HG03457 (cell line): ENCODE results near the gene PRKG1.
"Not testable (repeated sequence)": the region's sequence is repeated elsewhere in the genome, so short reads cannot be mapped to it uniquely, and the experiment has no call there.

Experiments used
- ATAC-seq: cut with Tn5 transposase; IDR thresholded peaks from one replicate; pipeline ENCODE4 v1.9.1; 2021; ENCODE audit warnings: moderate number of reproducible peaks; ENCODE audit not compliant: unreplicated experiment

The PRKG1 gene

DNA sequence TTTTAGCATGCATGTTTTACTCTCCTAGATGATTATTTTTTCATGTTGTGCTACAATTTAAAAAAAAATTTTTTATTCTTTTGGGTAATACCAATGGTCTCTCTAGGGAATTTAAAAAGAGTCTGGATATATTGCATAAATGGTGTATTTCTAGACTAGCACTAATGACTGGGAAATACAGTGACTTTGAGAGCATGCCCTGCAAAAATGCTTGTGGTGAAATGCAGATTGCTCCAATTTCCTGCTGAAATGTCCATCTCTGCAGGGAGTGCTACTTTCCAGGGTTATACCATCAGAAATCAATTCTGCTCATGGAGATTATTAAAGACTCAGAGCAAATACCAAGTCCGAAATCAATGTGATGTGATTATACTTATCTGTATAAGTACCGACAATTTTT, 186.1 kb downstream of the PRKG1 start:
- no peak for ATAC-seq

DNA sequence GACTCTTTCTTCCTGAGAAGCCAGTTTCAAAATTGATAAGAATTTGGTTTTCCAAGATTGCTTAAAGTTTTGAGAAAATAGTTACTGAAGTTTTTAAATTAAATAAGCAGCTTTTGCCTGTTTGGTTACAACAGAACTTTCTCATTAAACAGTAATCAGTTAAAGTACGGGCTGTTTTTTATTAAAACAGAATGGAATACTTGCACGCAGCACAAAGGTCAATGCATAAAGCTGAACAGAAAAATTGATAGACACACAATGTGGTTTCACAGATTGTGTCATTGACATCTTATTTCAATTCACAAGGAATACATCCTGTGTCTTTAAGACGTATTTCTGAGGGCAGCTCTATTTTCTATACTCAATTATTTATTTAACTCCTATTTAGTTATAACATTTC, 192.2 kb downstream of the PRKG1 start:
- no peak for ATAC-seq

DNA sequence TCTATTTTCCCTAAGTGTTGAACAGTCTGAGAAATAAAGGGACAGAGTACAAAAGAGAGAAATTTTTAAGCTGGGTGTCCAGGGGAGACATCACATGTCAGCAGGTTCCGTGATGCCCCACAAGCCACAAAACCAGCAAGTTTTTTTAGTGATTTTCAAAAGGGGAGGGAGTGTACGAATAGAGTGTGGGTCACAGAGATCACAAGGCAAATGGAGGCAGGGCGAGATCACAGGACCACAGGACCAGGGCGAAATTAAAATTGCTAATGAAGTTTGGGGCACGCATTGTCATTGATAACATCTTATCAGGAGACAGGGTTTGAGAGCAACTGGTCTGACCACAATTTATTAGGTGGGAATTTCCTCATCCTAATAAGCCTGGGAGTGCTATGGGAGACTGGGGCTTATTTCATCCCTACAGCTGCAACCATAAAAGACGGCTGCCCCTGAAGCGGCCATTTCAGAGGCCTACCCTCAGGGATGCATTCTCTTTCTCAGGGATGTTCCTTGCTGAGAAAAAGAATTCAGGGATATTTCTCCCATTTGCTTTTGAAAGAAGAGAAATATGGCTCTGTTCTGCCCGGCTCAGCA, 193.8 kb downstream of the PRKG1 start:
- ATAC-seq = not testable (repeated sequence)

- ATAC-seq = no peak
These were observed 195.5 kb downstream of the PRKG1 start for GRCh38 chr10:51269821-51270220.

GRCh38 chr10:51270936-51271530, 196.7 kb downstream of the PRKG1 start:
- ATAC-seq = no peak

- not testable (repeated sequence) for ATAC-seq
These were observed 197.8 kb downstream of the PRKG1 start for GRCh38 chr10:51272099-51272498.

GRCh38 chr10:51272555-51272954, 198.3 kb downstream of the PRKG1 start:
- no peak for ATAC-seq

DNA sequence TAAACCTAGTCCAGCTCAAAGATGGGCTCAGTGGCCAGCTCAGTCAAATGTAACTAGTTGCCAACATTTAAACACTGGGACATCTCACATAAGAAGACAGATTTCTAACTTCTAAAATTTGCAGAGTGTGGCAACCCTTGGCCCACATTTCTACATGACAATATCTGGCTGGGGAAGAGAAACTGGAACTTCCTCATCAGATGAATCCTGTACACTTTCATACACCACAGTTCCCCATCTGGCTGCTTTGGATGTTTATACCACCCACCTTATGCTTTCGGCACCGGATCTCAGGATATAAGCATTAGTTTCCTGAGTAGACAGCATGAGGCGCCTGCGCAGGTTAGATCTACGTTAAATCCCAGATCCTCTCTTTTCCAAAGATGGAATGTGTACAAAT, 199.3 kb downstream of the PRKG1 start:
- no peak for ATAC-seq

DNA sequence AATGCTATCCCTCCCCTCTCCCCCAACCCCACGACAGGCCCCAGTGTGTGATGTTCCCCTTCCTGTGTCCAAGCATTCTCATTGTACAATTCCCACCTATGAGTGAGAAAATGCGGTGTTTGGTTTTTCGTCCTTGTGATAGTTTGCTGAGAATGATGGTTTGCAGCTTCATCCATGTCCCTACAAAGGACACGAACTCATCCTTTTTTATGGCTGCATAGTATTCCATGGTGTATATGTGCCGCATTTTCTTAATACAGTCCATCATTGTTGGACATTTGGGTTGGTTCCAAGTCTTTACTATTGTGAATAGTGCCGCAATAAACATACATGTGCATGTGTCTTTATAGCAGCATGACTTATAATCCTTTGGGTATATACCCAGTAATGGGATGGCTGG, 201.8 kb downstream of the PRKG1 start:
- not testable (repeated sequence) for ATAC-seq

DNA sequence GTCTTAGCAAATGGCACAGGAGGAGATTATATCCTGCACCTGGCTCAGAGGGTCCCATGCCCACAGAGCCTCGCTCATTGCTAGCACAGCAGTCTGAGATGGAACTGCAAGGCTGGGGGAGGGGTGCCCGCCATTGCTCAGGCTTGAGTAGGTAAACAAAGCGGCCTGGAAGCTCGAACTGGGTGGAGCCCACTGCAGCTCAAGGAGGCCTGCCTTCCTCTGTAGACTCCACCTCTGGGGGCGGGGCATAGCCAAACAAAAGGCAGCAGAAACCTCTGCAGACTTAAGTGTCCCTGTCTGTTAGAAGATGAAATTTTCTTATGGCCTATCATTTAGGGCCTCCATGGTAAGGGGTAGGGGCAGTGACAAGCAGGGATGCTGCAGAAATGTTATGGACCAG, 207.1 kb downstream of the PRKG1 start:
- ATAC-seq = not testable (repeated sequence)

DNA sequence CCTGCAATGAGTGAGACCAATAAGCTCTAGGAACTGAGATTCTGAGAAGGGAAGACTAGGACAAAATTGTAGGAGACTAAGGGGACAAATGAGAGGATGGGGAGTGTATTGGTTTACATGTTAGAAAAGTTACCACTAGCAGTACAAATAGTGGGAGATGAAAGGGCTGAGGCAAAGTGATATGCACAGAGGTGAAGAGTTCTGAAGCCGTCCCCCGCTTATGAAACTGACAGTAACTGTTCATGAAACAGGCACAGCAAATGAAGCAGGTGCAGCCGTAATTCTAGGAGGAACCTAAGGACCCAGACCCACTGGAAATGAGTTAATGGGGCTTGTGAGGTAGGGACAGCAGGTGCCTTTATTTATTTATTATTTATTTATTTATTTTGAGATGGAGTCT, 211.3 kb downstream of the PRKG1 start:
- no peak for ATAC-seq

GRCh38 chr10:51288511-51288910, 214.2 kb downstream of the PRKG1 start:
- no peak for ATAC-seq

- no peak for ATAC-seq
These were observed 215.2 kb downstream of the PRKG1 start for GRCh38 chr10:51289519-51289918.

- no peak for ATAC-seq
These were observed 217.7 kb downstream of the PRKG1 start for GRCh38 chr10:51291961-51292360.

DNA sequence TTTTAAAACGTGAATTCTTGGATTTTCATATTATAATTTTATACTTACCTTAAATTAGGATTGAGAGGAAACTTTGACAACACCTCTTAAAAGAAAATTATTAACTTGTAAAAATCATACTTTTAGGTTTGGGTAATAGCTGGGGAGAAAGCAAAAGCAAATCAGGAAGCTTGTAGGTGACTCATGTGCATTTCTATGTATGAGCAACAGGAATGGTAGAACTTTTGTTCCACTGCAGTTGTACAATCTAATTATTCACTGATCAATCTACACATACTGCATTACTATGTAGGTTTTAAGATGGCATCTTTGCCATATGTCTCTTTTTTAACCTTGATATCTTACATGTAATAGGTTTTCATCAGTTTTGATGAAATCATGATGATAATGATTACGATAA, 223.2 kb downstream of the PRKG1 start:
- no peak for ATAC-seq

GRCh38 chr10:51300617-51301304, 226.5 kb downstream of the PRKG1 start:
- ATAC-seq = no peak

- ATAC-seq = no peak
These were observed 227.4 kb downstream of the PRKG1 start for GRCh38 chr10:51301644-51302043.

DNA sequence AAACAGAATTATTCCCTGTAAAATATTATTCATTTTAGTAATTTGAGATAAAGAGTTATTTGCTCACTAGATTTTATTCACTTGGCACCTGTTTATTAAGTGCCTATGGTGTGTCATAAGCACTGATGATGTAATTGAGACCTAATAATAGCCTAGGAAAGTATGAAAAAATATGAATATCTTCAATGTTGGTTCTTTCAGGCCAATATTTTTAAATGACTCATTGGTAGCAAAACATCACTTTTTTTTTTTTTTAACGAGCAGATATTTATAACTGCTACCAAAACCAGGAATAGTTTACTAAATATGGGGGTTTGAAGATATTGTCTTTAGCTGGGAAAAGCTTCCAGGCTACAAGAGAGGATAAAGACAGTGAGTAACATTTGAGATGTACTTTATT, 228.0 kb downstream of the PRKG1 start:
- no peak for ATAC-seq

- ATAC-seq = no peak
These were observed 233.8 kb downstream of the PRKG1 start for GRCh38 chr10:51308116-51308515.

DNA sequence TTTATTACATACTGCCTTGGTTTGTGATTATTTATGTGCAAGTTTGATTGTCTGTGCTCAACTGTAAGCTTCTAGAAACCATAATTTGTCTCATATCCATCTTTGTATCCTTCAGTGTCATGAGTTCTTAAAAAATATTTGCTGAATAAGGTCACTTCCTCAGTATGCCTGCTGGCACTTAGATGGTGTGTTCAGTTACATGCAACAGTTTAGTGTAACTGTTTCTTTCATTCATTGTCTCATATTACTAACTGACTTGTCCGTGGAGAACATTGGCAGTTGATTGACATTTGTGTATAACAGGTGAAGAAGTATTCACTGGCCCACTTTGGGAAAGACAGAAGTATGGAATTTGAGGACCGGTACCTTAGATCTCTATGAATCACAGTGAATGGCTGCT, 236.9 kb downstream of the PRKG1 start:
- no peak for ATAC-seq

DNA sequence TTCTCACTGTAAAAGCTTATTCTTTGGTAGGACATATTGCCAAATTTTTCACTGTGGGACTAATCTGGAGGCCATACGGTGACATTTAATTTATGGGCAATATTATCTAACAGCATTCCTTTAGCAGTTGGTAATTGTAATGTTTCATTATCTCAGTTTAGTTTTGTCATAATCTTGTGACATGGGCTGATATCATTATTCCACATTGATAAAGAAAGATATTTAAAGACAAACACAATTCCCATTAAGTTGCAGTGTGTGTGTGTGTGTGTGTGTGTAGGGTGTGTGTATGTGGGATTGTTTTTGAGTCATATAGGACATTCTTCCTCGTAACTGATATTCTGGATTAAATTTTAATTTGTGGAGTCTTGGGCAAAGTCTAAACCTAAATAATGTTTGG, 238.5 kb downstream of the PRKG1 start:
- ATAC-seq = no peak

DNA sequence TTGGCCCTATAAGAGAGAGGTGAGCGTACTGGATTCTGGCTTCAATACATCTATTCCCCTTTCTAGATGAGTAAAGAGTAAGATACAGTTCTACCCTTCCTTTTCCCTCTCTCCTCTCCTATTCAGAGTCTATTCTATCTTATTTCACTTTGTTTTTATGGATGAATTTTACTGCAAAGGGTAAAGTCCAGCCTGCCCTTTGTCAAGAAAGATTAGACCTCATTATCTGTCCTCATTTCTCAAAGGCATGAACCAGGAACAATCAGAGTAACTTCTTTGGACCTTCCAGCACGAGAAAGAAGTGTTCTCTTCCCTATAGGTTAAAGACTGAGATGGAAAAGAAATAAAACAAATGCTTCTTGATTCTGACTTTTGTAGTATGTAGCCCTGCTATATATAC, 239.0 kb downstream of the PRKG1 start:
- no peak for ATAC-seq
